ENCODE data around the gene CCNF.

The CCNF gene

DNA sequence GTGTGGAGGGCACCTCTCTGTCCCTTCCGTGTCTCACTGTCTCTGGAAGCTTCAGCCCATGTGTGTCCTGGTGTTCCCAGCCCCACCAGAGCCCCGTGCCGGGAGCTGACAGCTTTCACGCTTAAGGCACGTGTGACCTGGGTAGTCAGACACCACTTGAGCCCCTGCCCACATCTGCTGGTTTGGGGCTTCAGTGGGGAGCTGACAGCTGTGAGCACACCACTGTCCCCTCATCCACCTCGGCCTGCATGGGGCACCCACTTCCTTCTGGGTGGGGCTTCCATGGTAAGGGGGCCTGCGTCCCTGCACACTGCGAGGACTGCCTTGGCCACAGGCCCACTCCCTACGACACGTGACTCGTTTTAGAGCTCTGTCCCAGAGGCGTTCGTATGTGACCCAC is 28.0 kb downstream of the CCNF start:
- TF ChIP-seq, protein P1, sequence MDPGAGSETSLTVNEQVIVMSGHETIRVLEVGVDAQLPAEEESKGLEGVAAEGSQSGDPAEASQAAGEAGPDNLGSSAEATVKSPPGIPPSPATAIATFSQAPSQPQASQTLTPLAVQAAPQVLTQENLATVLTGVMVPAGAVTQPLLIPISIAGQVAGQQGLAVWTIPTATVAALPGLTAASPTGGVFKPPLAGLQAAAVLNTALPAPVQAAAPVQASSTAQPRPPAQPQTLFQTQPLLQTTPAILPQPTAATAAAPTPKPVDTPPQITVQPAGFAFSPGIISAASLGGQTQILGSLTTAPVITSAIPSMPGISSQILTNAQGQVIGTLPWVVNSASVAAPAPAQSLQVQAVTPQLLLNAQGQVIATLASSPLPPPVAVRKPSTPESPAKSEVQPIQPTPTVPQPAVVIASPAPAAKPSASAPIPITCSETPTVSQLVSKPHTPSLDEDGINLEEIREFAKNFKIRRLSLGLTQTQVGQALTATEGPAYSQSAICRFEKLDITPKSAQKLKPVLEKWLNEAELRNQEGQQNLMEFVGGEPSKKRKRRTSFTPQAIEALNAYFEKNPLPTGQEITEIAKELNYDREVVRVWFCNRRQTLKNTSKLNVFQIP (CRISPR knock-in tag; IDR thresholded peaks at IDR 0.05; ENCODE audit: borderline replicate concordance, low read depth) = no peak
- TF ChIP-seq, protein P2, sequence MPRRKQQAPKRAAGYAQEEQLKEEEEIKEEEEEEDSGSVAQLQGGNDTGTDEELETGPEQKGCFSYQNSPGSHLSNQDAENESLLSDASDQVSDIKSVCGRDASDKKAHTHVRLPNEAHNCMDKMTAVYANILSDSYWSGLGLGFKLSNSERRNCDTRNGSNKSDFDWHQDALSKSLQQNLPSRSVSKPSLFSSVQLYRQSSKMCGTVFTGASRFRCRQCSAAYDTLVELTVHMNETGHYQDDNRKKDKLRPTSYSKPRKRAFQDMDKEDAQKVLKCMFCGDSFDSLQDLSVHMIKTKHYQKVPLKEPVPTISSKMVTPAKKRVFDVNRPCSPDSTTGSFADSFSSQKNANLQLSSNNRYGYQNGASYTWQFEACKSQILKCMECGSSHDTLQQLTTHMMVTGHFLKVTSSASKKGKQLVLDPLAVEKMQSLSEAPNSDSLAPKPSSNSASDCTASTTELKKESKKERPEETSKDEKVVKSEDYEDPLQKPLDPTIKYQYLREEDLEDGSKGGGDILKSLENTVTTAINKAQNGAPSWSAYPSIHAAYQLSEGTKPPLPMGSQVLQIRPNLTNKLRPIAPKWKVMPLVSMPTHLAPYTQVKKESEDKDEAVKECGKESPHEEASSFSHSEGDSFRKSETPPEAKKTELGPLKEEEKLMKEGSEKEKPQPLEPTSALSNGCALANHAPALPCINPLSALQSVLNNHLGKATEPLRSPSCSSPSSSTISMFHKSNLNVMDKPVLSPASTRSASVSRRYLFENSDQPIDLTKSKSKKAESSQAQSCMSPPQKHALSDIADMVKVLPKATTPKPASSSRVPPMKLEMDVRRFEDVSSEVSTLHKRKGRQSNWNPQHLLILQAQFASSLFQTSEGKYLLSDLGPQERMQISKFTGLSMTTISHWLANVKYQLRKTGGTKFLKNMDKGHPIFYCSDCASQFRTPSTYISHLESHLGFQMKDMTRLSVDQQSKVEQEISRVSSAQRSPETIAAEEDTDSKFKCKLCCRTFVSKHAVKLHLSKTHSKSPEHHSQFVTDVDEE (CRISPR knock-in tag; IDR thresholded peaks at IDR 0.05) = no peak
- TF ChIP-seq, protein P3, sequence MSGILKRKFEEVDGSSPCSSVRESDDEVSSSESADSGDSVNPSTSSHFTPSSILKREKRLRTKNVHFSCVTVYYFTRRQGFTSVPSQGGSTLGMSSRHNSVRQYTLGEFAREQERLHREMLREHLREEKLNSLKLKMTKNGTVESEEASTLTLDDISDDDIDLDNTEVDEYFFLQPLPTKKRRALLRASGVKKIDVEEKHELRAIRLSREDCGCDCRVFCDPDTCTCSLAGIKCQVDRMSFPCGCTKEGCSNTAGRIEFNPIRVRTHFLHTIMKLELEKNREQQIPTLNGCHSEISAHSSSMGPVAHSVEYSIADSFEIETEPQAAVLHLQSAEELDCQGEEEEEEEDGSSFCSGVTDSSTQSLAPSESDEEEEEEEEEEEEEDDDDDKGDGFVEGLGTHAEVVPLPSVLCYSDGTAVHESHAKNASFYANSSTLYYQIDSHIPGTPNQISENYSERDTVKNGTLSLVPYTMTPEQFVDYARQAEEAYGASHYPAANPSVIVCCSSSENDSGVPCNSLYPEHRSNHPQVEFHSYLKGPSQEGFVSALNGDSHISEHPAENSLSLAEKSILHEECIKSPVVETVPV (CRISPR knock-in tag; IDR thresholded peaks at IDR 0.05) = no peak
- TF ChIP-seq TCF4 (CRISPR knock-in tag; IDR thresholded peaks at IDR 0.05; ENCODE audit: borderline replicate concordance) = no peak
- no peak for TF ChIP-seq ZNF70 (CRISPR knock-in tag; IDR thresholded peaks at IDR 0.05)
- TF ChIP-seq ESRRG (CRISPR knock-in tag; IDR thresholded peaks at IDR 0.05) = no peak
- TF ChIP-seq, protein P4, sequence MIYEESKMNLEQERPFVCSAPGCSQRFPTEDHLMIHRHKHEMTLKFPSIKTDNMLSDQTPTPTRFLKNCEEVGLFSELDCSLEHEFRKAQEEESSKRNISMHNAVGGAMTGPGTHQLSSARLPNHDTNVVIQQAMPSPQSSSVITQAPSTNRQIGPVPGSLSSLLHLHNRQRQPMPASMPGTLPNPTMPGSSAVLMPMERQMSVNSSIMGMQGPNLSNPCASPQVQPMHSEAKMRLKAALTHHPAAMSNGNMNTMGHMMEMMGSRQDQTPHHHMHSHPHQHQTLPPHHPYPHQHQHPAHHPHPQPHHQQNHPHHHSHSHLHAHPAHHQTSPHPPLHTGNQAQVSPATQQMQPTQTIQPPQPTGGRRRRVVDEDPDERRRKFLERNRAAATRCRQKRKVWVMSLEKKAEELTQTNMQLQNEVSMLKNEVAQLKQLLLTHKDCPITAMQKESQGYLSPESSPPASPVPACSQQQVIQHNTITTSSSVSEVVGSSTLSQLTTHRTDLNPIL (CRISPR knock-in tag; IDR thresholded peaks at IDR 0.05; ENCODE audit: low read depth) = no peak
- TF ChIP-seq, protein P5, sequence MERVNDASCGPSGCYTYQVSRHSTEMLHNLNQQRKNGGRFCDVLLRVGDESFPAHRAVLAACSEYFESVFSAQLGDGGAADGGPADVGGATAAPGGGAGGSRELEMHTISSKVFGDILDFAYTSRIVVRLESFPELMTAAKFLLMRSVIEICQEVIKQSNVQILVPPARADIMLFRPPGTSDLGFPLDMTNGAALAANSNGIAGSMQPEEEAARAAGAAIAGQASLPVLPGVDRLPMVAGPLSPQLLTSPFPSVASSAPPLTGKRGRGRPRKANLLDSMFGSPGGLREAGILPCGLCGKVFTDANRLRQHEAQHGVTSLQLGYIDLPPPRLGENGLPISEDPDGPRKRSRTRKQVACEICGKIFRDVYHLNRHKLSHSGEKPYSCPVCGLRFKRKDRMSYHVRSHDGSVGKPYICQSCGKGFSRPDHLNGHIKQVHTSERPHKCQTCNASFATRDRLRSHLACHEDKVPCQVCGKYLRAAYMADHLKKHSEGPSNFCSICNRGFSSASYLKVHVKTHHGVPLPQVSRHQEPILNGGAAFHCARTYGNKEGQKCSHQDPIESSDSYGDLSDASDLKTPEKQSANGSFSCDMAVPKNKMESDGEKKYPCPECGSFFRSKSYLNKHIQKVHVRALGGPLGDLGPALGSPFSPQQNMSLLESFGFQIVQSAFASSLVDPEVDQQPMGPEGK (CRISPR knock-in tag; IDR thresholded peaks at IDR 0.05; ENCODE audit: borderline replicate concordance) = no peak
- no peak for TF ChIP-seq SNAI2 (CRISPR knock-in tag; IDR thresholded peaks at IDR 0.05)
- no peak for TF ChIP-seq BACH2 (CRISPR knock-in tag; IDR thresholded peaks at IDR 0.05; ENCODE audit: borderline replicate concordance)
- ATAC-seq = no peak

DNA sequence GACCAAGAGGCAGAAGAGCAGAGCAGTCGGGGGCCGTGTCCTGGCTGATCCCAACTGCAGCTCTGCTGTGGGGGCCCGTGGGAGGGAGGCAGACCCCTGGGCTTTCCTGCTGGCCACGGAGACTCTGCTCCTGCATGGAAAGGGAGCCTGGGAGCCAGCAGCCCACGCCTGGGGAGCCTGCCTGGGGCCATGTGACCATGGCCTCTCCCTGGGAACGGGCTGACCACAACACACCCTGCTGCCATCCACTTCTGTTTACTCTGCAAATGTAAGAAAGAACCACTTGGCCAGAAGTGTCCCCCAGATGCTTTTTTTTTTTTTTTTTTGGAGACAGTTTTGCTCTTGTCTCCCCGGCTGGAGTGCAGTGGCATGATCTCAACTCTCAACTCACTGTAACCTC is 28.7 kb downstream of the CCNF start:
- no peak for ATAC-seq
- TF ChIP-seq ZFP3 (CRISPR knock-in tag; IDR thresholded peaks at IDR 0.05) (no peak), BACH2 (CRISPR knock-in tag; IDR thresholded peaks at IDR 0.05; ENCODE audit: borderline replicate concordance) (no peak), CSDC2 (CRISPR knock-in tag; IDR thresholded peaks at IDR 0.05) (no peak)

DNA sequence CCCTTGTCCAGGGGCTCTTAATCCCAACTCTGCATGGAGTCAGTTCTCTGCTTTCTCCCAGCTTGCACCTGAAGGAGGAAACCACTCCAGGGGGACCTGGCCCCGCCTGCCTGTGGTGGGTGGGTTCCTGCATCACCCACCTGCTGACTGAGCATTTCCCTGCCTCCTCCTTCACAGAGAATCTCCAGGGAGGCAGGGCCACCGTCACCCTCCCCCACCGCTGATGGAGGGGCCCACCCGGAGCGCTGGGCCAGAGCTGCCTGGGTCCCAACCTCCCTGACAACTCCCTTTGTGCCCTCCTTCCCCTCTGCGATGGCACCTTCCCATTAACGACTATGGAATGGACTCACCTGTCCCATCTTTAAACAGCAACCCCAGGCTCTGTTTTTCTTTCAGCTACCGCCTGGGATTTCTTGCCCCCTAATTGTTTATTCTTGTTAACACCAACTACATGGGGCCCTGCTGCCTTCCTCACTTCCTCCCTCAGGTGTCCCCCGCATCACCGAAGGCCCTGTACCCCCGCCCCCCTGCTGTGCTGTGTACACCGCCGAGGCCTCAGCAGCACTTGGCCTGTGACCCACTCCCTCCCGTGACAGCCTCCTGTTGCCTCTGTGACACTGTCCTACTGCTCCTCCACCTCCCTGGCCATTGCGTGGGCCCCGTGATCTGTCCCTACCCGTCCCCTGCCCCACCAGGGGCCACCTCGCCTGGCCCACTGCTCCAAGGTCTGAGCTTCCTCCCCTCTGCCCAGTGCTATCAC is 29.8 kb downstream of the CCNF start:
- TF ChIP-seq ESRRG (CRISPR knock-in tag; IDR thresholded peaks at IDR 0.05) = no peak
- no peak for TF ChIP-seq ZNF70 (CRISPR knock-in tag; IDR thresholded peaks at IDR 0.05)
- TF ChIP-seq ARNTL (CRISPR knock-in tag; IDR thresholded peaks at IDR 0.05; ENCODE audit: borderline replicate concordance, low read depth) = no peak
- no peak for TF ChIP-seq TCF4 (CRISPR knock-in tag; IDR thresholded peaks at IDR 0.05; ENCODE audit: borderline replicate concordance)
- no peak for TF ChIP-seq SNAI2 (CRISPR knock-in tag; IDR thresholded peaks at IDR 0.05)
- TF ChIP-seq PPARA (CRISPR knock-in tag; IDR thresholded peaks at IDR 0.05; ENCODE audit: borderline replicate concordance) = no peak
- TF ChIP-seq ZFP30 (CRISPR knock-in tag; IDR thresholded peaks at IDR 0.05) = no peak
- no peak for TF ChIP-seq OSR1 (CRISPR knock-in tag; IDR thresholded peaks at IDR 0.05)
- TF ChIP-seq, protein P4 (CRISPR knock-in tag; IDR thresholded peaks at IDR 0.05; ENCODE audit: low read depth) = no peak
- TF ChIP-seq, protein P2 (CRISPR knock-in tag; IDR thresholded peaks at IDR 0.05) = no peak
- TF ChIP-seq, protein P1 (CRISPR knock-in tag; IDR thresholded peaks at IDR 0.05; ENCODE audit: borderline replicate concordance, low read depth) = no peak
- no peak for TF ChIP-seq TOX (CRISPR knock-in tag; IDR thresholded peaks at IDR 0.05; ENCODE audit: borderline replicate concordance)
- no peak for TF ChIP-seq ZNF565 (CRISPR knock-in tag; conservative IDR thresholded peaks at IDR 0.05; ENCODE audit: low read depth)
- no peak for TF ChIP-seq CSDC2 (CRISPR knock-in tag; IDR thresholded peaks at IDR 0.05)
- TF ChIP-seq ISL1 (CRISPR knock-in tag; IDR thresholded peaks at IDR 0.05) = no peak
- no peak; the same call in 1 of the 3 replicates for ATAC-seq

Measured in SK-N-SH treated with all-trans-retinoic acid at 6 μM for 48 hours (cell line).